NCI-H748 (cell line): ENCODE measurements around the gene FATE1.

Experiments used
- DNase-seq: peaks from one replicate; lab custom pipeline; 2025; ENCODE audit not compliant: unreplicated experiment; lab: John Stamatoyannopoulos, UW

The FATE1 gene

GRCh38 chrX:151741606-151742005, 25.8 kb downstream of the FATE1 start:
- DNase-seq: no peak

- no peak for DNase-seq
Observed at GRCh38 chrX:151742311-151742710, 26.5 kb downstream of the FATE1 start.

GRCh38 chrX:151743651-151744470, 28.0 kb downstream of the FATE1 start:
- no peak for DNase-seq

- no peak for DNase-seq
Observed at GRCh38 chrX:151745651-151746050, 29.8 kb downstream of the FATE1 start.

- DNase-seq: no peak
Observed at GRCh38 chrX:151746502-151746901, 30.7 kb downstream of the FATE1 start.

GRCh38 chrX:151750511-151750910, 34.7 kb downstream of the FATE1 start:
- DNase-seq: no peak

- no peak for DNase-seq
Observed at GRCh38 chrX:151752847-151753246, 37.0 kb downstream of the FATE1 start.

- DNase-seq: peak; percentile 17
Observed at GRCh38 chrX:151753313-151754046, 37.6 kb downstream of the FATE1 start.

GRCh38 chrX:151754047-151754429, 38.2 kb downstream of the FATE1 start:
- DNase-seq: no peak

- DNase-seq: no peak
Observed at GRCh38 chrX:151754641-151755215, 38.9 kb downstream of the FATE1 start.

- no peak for DNase-seq
Observed at GRCh38 chrX:151759041-151759708, 43.3 kb downstream of the FATE1 start.

- no peak for DNase-seq
Observed at GRCh38 chrX:151762802-151763201, 47.0 kb downstream of the FATE1 start.

GRCh38 chrX:151763711-151764110, 47.9 kb downstream of the FATE1 start:
- no peak for DNase-seq

GRCh38 chrX:151765026-151765425, 49.2 kb downstream of the FATE1 start:
- no peak for DNase-seq

- DNase-seq: no peak
Observed at GRCh38 chrX:151771726-151772125, 55.9 kb downstream of the FATE1 start.
